Dermis microvascular lymphatic vessel endothelial cell (primary cell): ENCODE data around the gene NLRP6. TPM values are rescaled to one million over a fixed set of nuclear protein-coding genes. Genes with fewer than 3 reads are reported as not detected.

Source experiments
- DNase-seq, 2 donors: peaks; one replicate each; pipeline versions ENCODE4 v3.0.0 to v3.0.0-alpha.2; 2010; ENCODE audit warnings: low read depth in 2 of 2
- total RNA-seq: library from RNA; depleted of rRNA; stranded (reverse); fragments of >200 nt; gene quantifications from 2 replicates; pipeline ENCODE4 v1.2.1, GENCODE V29; 2014

NLRP6 gene
- total RNA-seq, 1 donor from 2014 or later: not detected

- no peak for DNase-seq
Observed at GRCh38 chr11:292211-293121, 14.3 kb downstream of the NLRP6 start.

- no peak for DNase-seq
Observed at GRCh38 chr11:293271-293851, 15.2 kb downstream of the NLRP6 start.

- no peak for DNase-seq
Observed at GRCh38 chr11:293852-294661, 15.8 kb downstream of the NLRP6 start.

GRCh38 chr11:294780-295179 lies 16.6 kb downstream of the NLRP6 start:
- no peak for DNase-seq

GRCh38 chr11:295351-296170 lies 17.4 kb downstream of the NLRP6 start:
- no peak for DNase-seq

- DNase-seq: no peak
Observed at GRCh38 chr11:296171-297050, 18.2 kb downstream of the NLRP6 start.

GRCh38 chr11:297051-297585 lies 18.9 kb downstream of the NLRP6 start:
- DNase-seq: no peak

GRCh38 chr11:297586-298405 lies 19.6 kb downstream of the NLRP6 start:
- DNase-seq: no peak

- DNase-seq: peak; percentile 19 to 59
Observed at GRCh38 chr11:298406-299065, 20.3 kb downstream of the NLRP6 start.

- no peak for DNase-seq
Observed at GRCh38 chr11:299081-299891, 21.1 kb downstream of the NLRP6 start, which contains the start of gene IFITM5. Gene IFITM5 (minus strand): TSS chr11:299526. CDS start chr11:299490, 36 bp downstream.

GRCh38 chr11:299951-300735 lies 21.9 kb downstream of the NLRP6 start:
- DNase-seq: peak in 1 of 2 donors; percentile 29

GRCh38 chr11:303363-303762 lies 25.2 kb downstream of the NLRP6 start:
- no peak for DNase-seq

- no peak for DNase-seq
Observed at GRCh38 chr11:304061-304506, 25.9 kb downstream of the NLRP6 start.

- DNase-seq: peak; percentile 55 to 77
Observed at GRCh38 chr11:304915-305843, 27.0 kb downstream of the NLRP6 start.

- DNase-seq: no peak
Observed at GRCh38 chr11:305844-306211, 27.6 kb downstream of the NLRP6 start.
